Measurements from ENCODE around the gene INPPL1.

- no peak for TF ChIP-seq POLR2A (IDR thresholded peaks at IDR 0.05)
- TF ChIP-seq, protein P1, sequence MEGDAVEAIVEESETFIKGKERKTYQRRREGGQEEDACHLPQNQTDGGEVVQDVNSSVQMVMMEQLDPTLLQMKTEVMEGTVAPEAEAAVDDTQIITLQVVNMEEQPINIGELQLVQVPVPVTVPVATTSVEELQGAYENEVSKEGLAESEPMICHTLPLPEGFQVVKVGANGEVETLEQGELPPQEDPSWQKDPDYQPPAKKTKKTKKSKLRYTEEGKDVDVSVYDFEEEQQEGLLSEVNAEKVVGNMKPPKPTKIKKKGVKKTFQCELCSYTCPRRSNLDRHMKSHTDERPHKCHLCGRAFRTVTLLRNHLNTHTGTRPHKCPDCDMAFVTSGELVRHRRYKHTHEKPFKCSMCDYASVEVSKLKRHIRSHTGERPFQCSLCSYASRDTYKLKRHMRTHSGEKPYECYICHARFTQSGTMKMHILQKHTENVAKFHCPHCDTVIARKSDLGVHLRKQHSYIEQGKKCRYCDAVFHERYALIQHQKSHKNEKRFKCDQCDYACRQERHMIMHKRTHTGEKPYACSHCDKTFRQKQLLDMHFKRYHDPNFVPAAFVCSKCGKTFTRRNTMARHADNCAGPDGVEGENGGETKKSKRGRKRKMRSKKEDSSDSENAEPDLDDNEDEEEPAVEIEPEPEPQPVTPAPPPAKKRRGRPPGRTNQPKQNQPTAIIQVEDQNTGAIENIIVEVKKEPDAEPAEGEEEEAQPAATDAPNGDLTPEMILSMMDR (IDR thresholded peaks at IDR 0.05), result no peak
Observed at GRCh38 chr11:72209101-72209500, 15.5 kb upstream of the INPPL1 start.
